GM12801 (cell line): Measurements from ENCODE around the gene DOCK8.

Experiments used
- CTCF ChIP-seq: IDR thresholded peaks from one replicate; pipeline ENCODE4 v1.5.1; 2011; ENCODE audit warnings: control low read depth; ENCODE audit not compliant: insufficient read length; ENCODE audit errors: extremely low read depth

Gene DOCK8

GRCh38 chr9:269081-269711 lies 54.5 kb downstream of the DOCK8 start:
- no peak for TF ChIP-seq CTCF

GRCh38 chr9:270657-271237 lies 56.1 kb downstream of the DOCK8 start:
- no peak for TF ChIP-seq CTCF

- no peak for TF ChIP-seq CTCF
Measured at GRCh38 chr9:272251-273213, 57.9 kb downstream of the DOCK8 start.

GRCh38 chr9:274406-274805 lies 59.7 kb downstream of the DOCK8 start:
- TF ChIP-seq CTCF = no peak

GRCh38 chr9:277601-278295 lies 63.1 kb downstream of the DOCK8 start:
- TF ChIP-seq CTCF = no peak

- TF ChIP-seq CTCF = no peak
Measured at GRCh38 chr9:278651-279050, 64.0 kb downstream of the DOCK8 start.

GRCh38 chr9:279674-280073 lies 65.0 kb downstream of the DOCK8 start:
- no peak for TF ChIP-seq CTCF
